ENCODE results near the gene DUSP28. TPM values are rescaled to one million over a fixed set of nuclear protein-coding genes. Genes with fewer than 3 reads are reported as not detected.

The DUSP28 gene
- total and polyA plus RNA-seq, 2 of the 13 experiments (the other 11 are each of a cell fraction or from before 2014, with no cell fraction given): 5.2 to 8.6 TPM

- no peaks in the 10 kb centered on the region; a peak in 1 of 5 replicates for H3K27me3 ChIP-seq (ENCODE audit: control insufficient read depth in 1 of 2, insufficient read depth in 2 of 2, low read length in 2 of 2)
- intact Hi-C loops (cut with micrococcal nuclease; ENCODE audit: unreplicated experiment) (loop anchor here (5.0 kb wide), 1 partner anchor 268 kb away; no protein-coding TSS in a partner anchor), in situ Hi-C loops (cut with HindIII; ENCODE audit: extremely low pct_ligation_motif_present, low pct_unique_long_range_greater_than_20kb) (loop anchor here (25.0 kb wide), 1 partner anchor 648 kb away; no protein-coding TSS in a partner anchor)
- ChIA-PET POLR2A (interaction anchor here (1.1 to 7.2 kb wide), 10 partner anchors 8 to 309 kb away, joined by 3 to 149 read pairs (median 8); partner anchors contain the start of genes ANKMY1 and CAPN10), CTCF (ENCODE audit: low intra/inter-chr PET ratio, low total read pairs) (interaction anchor here (1.2 kb wide), 1 partner anchor 15 kb away, joined by 4 read pairs; no protein-coding TSS in a partner anchor)
- DNase-seq (ENCODE audit: low spot score) (no peak), FAIRE-seq (peak; percentile 49), ATAC-seq (no peak)
- no TSS peak for BruUV-seq (replicated peaks)
- 77% methylated on average over 10 of the region's 10 CpGs for WGBS (ENCODE audit: low lambda C conversion rate)
- peak overlapping the region; percentile 71 for H3K27ac ChIP-seq (ENCODE audit: extremely low read length, insufficient read depth, low read length)
- peaks cover 24% of the 10 kb centered on the region for H3K79me2 ChIP-seq (ENCODE audit: insufficient read depth, low read length)
- H3K4me2 ChIP-seq (ENCODE audit: low read depth, low read length): peak overlapping the region; percentile 100
- no peaks in the 10 kb centered on the region for H3K9me3 ChIP-seq (ENCODE audit: low read length)
- no peaks in the 10 kb centered on the region; the same call in 1 of the 2 replicates for H4K20me1 ChIP-seq (ENCODE audit: insufficient read depth, low read length)
- peaks cover 47% of the 10 kb centered on the region for H3K4me1 ChIP-seq (ENCODE audit: insufficient read depth, low read length)
- peak overlapping the region in 1 of 3 experiments; percentile 89; a peak in 2 of 6 replicates for H3K4me3 ChIP-seq (replicated peaks in 1 of 3; ENCODE audit: insufficient read depth in 1 of 3, low read depth in 2 of 3, low read length in 3 of 3)
- H2AFZ ChIP-seq (ENCODE audit: low read length): no peak overlapping the region
- peak overlapping the region; percentile 83; the same call in 1 of the 2 replicates for H3K9ac ChIP-seq (ENCODE audit: insufficient read depth, low read depth, low read length)
- H3K36me3 ChIP-seq (replicated peaks in 1 of 2; ENCODE audit: control insufficient read depth in 1 of 2, insufficient read depth in 2 of 2, low read length in 2 of 2): peaks cover 0 to 7% of the 10 kb centered on the region in 2 experiments; a peak in 2 of 5 replicates
- TF ChIP-seq ZFP1 (CRISPR knock-in tag; IDR thresholded peaks at IDR 0.05) (no peak), AKAP8 (CRISPR knock-in tag; IDR thresholded peaks at IDR 0.05) (peak; percentile 70; the same call in 1 of the 2 replicates), MTF2 (CRISPR knock-in tag; IDR thresholded peaks at IDR 0.05; ENCODE audit: borderline replicate concordance) (no peak), KAT2B (IDR thresholded peaks at IDR 0.05; ENCODE audit: borderline replicate concordance, low read depth, low read length) (no peak), KDM6A (CRISPR knock-in tag; IDR thresholded peaks at IDR 0.05; ENCODE audit: low read depth) (no peak), CEBPZ (IDR thresholded peaks at IDR 0.05; ENCODE audit: low read length) (no peak), KLF16 (CRISPR knock-in tag; IDR thresholded peaks at IDR 0.05) (0 out of 4 replicates have a peak, but pooled peaks of 1 of the 2 experiments have one; percentile 9), ZBTB7A (CRISPR knock-in tag; IDR thresholded peaks at IDR 0.05) (no peak), ZNF451 (CRISPR knock-in tag; IDR thresholded peaks at IDR 0.05) (no peak), AGO2 (optimal IDR thresholded peaks at IDR 0.05; ENCODE audit: low read depth, low read length) (peak; percentile 54), ZNF232 (CRISPR knock-in tag; IDR thresholded peaks at IDR 0.05; ENCODE audit: borderline replicate concordance) (no peak), ZNF333 (CRISPR knock-in tag; IDR thresholded peaks at IDR 0.05; ENCODE audit: borderline replicate concordance) (no peak), FOXK1 (CRISPR knock-in tag; IDR thresholded peaks at IDR 0.05; ENCODE audit: borderline replicate concordance, low read depth) (no peak)
- TF ChIP-seq, protein P1, sequence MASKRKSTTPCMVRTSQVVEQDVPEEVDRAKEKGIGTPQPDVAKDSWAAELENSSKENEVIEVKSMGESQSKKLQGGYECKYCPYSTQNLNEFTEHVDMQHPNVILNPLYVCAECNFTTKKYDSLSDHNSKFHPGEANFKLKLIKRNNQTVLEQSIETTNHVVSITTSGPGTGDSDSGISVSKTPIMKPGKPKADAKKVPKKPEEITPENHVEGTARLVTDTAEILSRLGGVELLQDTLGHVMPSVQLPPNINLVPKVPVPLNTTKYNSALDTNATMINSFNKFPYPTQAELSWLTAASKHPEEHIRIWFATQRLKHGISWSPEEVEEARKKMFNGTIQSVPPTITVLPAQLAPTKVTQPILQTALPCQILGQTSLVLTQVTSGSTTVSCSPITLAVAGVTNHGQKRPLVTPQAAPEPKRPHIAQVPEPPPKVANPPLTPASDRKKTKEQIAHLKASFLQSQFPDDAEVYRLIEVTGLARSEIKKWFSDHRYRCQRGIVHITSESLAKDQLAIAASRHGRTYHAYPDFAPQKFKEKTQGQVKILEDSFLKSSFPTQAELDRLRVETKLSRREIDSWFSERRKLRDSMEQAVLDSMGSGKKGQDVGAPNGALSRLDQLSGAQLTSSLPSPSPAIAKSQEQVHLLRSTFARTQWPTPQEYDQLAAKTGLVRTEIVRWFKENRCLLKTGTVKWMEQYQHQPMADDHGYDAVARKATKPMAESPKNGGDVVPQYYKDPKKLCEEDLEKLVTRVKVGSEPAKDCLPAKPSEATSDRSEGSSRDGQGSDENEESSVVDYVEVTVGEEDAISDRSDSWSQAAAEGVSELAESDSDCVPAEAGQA (IDR thresholded peaks at IDR 0.05; ENCODE audit: low read depth): no peak
- TF ChIP-seq, protein P1 (CRISPR knock-in tag; IDR thresholded peaks at IDR 0.05; ENCODE audit: borderline replicate concordance): no peak
Measured at GRCh38 chr2:240564561-240565332, 4.6 kb downstream of the DUSP28 start.
